ENCODE measurements around the gene MAN1A1.

The MAN1A1 gene

GRCh38 chr6:119148098-119148824, 201.3 kb downstream of the MAN1A1 start:
- peaks cover 33% of the 10 kb centered on the region for H3K4me1 ChIP-seq (ENCODE audit: low read length)
- H3K79me2 ChIP-seq (ENCODE audit: low read length) = no peaks in the 10 kb centered on the region
- no peak for TF ChIP-seq EZH2 (optimal IDR thresholded peaks at IDR 0.05; ENCODE audit: low read depth, low read length)
- TF ChIP-seq EZH2phosphoT487 (IDR thresholded peaks at IDR 0.05; ENCODE audit: low read length) = no peak
- peak; percentile 72 for TF ChIP-seq CTCF (IDR thresholded peaks at IDR 0.05; ENCODE audit: low read length)
- H3K4me2 ChIP-seq (ENCODE audit: low read depth, low read length) = peak overlapping the region; percentile 69
- no peaks in the 10 kb centered on the region for H3K27me3 ChIP-seq (replicated peaks; ENCODE audit: insufficient read depth, low read length)
- H4K20me1 ChIP-seq (ENCODE audit: insufficient read depth, low read length) = no peaks in the 10 kb centered on the region
- H3K9ac ChIP-seq (ENCODE audit: low read length) = peak overlapping the region; percentile 50; the same call in 1 of the 2 replicates
- H3K27ac ChIP-seq (ENCODE audit: low read length) = peak overlapping the region; percentile 90
- peak overlapping the region; percentile 41; the same call in 1 of the 2 replicates for H3K4me3 ChIP-seq (ENCODE audit: low read length)
- H3K9me3 ChIP-seq (replicated peaks; ENCODE audit: insufficient read depth, low read length) = no peaks in the 10 kb centered on the region
- DNase-seq = peak; percentile 53
- H3K36me3 ChIP-seq (replicated peaks; ENCODE audit: insufficient read depth, low read length) = no peaks in the 10 kb centered on the region
- peak overlapping the region; percentile 49 for H2AFZ ChIP-seq (ENCODE audit: low read length)
- H3K9me2 ChIP-seq (replicated peaks; ENCODE audit: insufficient read depth, low read length) = no peaks in the 10 kb centered on the region
- H3F3A ChIP-seq (ENCODE audit: insufficient read depth, low read length) = peaks cover 8% of the 10 kb centered on the region

- Histone ChIP-seq H3K27ac (ENCODE audit: low read length) (peak overlapping the region; percentile 90), H3K4me2 (ENCODE audit: low read depth, low read length) (peak overlapping the region; percentile 69), H2AFZ (ENCODE audit: low read length) (peak overlapping the region; percentile 49)
These were observed 202.2 kb downstream of the MAN1A1 start for GRCh38 chr6:119147101-119148053.

GRCh38 chr6:119145111-119145510, 204.4 kb downstream of the MAN1A1 start:
- no peaks in the 10 kb centered on the region for H3K9me3 ChIP-seq (replicated peaks; ENCODE audit: insufficient read depth, low read length)
- peaks cover 8% of the 10 kb centered on the region for H3F3A ChIP-seq (ENCODE audit: insufficient read depth, low read length)
- DNase-seq = no peak
- no peaks in the 10 kb centered on the region for H3K9me2 ChIP-seq (replicated peaks; ENCODE audit: insufficient read depth, low read length)
- H3K27me3 ChIP-seq (replicated peaks; ENCODE audit: insufficient read depth, low read length) = no peaks in the 10 kb centered on the region
- H3K4me1 ChIP-seq (ENCODE audit: low read length) = peaks cover 36% of the 10 kb centered on the region
- no peak overlapping the region for H3K9ac ChIP-seq (ENCODE audit: low read length)
- H3K79me2 ChIP-seq (ENCODE audit: low read length) = no peaks in the 10 kb centered on the region
- no peak overlapping the region for H3K4me2 ChIP-seq (ENCODE audit: low read depth, low read length)
- no peak overlapping the region for H3K4me3 ChIP-seq (ENCODE audit: low read length)
- no peak overlapping the region for H3K27ac ChIP-seq (ENCODE audit: low read length)
- no peaks in the 10 kb centered on the region for H4K20me1 ChIP-seq (ENCODE audit: insufficient read depth, low read length)
- no peaks in the 10 kb centered on the region for H3K36me3 ChIP-seq (replicated peaks; ENCODE audit: insufficient read depth, low read length)
- H2AFZ ChIP-seq (ENCODE audit: low read length) = no peak overlapping the region
- TF ChIP-seq EZH2phosphoT487 (IDR thresholded peaks at IDR 0.05; ENCODE audit: low read length) = no peak
- TF ChIP-seq CTCF (IDR thresholded peaks at IDR 0.05; ENCODE audit: low read length) = no peak
- no peak for TF ChIP-seq EZH2 (optimal IDR thresholded peaks at IDR 0.05; ENCODE audit: low read depth, low read length)

More at GRCh38 chr6:119147101-119148053, 202.2 kb downstream of the MAN1A1 start:
- H4K20me1 ChIP-seq (ENCODE audit: insufficient read depth, low read length) = no peaks in the 10 kb centered on the region
- H3K4me3 ChIP-seq (ENCODE audit: low read length) = peak overlapping the region; percentile 41
- H3K27me3 ChIP-seq (replicated peaks; ENCODE audit: insufficient read depth, low read length) = no peaks in the 10 kb centered on the region
- no peaks in the 10 kb centered on the region for H3K9me3 ChIP-seq (replicated peaks; ENCODE audit: insufficient read depth, low read length)
- peak; percentile 89 for DNase-seq
- peaks cover 33% of the 10 kb centered on the region for H3K4me1 ChIP-seq (ENCODE audit: low read length)
- no peaks in the 10 kb centered on the region for H3K9me2 ChIP-seq (replicated peaks; ENCODE audit: insufficient read depth, low read length)
- peaks cover 8% of the 10 kb centered on the region for H3F3A ChIP-seq (ENCODE audit: insufficient read depth, low read length)
- TF ChIP-seq EZH2 (optimal IDR thresholded peaks at IDR 0.05; ENCODE audit: low read depth, low read length) = no peak
- TF ChIP-seq CTCF (IDR thresholded peaks at IDR 0.05; ENCODE audit: low read length) = no peak
- no peak for TF ChIP-seq EZH2phosphoT487 (IDR thresholded peaks at IDR 0.05; ENCODE audit: low read length)
- H3K9ac ChIP-seq (ENCODE audit: low read length) = peak overlapping the region; percentile 50
- no peaks in the 10 kb centered on the region for H3K36me3 ChIP-seq (replicated peaks; ENCODE audit: insufficient read depth, low read length)
- no peaks in the 10 kb centered on the region for H3K79me2 ChIP-seq (ENCODE audit: low read length)

Data from MM.1S (cell line).